Immature natural killer cell (primary cell): ENCODE measurements around the gene LINGO1. TPM values are rescaled to one million over a fixed set of nuclear protein-coding genes. Genes with fewer than 3 reads are reported as not detected.

Experiments
- DNase-seq, 3 donors: peaks; one replicate each; pipeline ENCODE4 v3.0.0; 2022; ENCODE audit warnings: mixed read lengths in 1 of 3
- H3K27ac Mint-ChIP-seq, 6 donors: one replicate each; pipeline ENCODE4 v1.8.0; 2020; ENCODE audit warnings: mixed read lengths in 6 of 6, mild to moderate bottlenecking in 5 of 6, inconsistent platforms in 4 of 6, moderate library complexity in 3 of 6
- H3K27me3 Mint-ChIP-seq, 3 donors: one replicate each; pipeline ENCODE4 v1.8.0; 2020 to 2021; ENCODE audit warnings: low read depth in 3 of 3, mild to moderate bottlenecking in 3 of 3, mixed read lengths in 3 of 3, moderate library complexity in 3 of 3, inconsistent platforms in 1 of 3
- H3K36me3 Mint-ChIP-seq, 3 donors: one replicate each; pipeline ENCODE4 v1.8.0; 2020; ENCODE audit warnings: mixed read lengths in 3 of 3, inconsistent platforms in 2 of 3, mild to moderate bottlenecking in 2 of 3
- H3K4me1 Mint-ChIP-seq, 2 donors: one replicate each; pipeline ENCODE4 v1.8.0; 2020; ENCODE audit warnings: inconsistent platforms in 2 of 2, mild to moderate bottlenecking in 2 of 2, mixed read lengths in 2 of 2, moderate library complexity in 1 of 2
- H3K4me3 Mint-ChIP-seq, 5 donors: one replicate each; pipeline ENCODE4 v1.8.0; 2020; ENCODE audit warnings: mild to moderate bottlenecking in 5 of 5, mixed read lengths in 5 of 5, inconsistent platforms in 3 of 5, moderate library complexity in 3 of 5
- H3K9me3 Mint-ChIP-seq, 6 donors: one replicate each; pipeline ENCODE4 v1.8.0; 2020; ENCODE audit warnings: mild to moderate bottlenecking in 6 of 6, mixed read lengths in 6 of 6, inconsistent platforms in 4 of 6, moderate library complexity in 3 of 6
- polyA plus RNA-seq, 3 donors: library from polyadenylated mRNA; unstranded; fragments of 300-500 nt; fragmentation: Illumina TruSeq; gene quantifications; one replicate each; pipeline ENCODE4 v1.2.3, GENCODE V29; 2021

LINGO1 gene
- polyA plus RNA-seq, 3 donors from 2014 or later: not detected

- H3K27me3 Mint-ChIP-seq: peaks cover 0 to 4% (median 2%) of the 10 kb centered on the region in 3 donors
- no peak for DNase-seq
- no peaks in the 10 kb centered on the region for H3K4me1 Mint-ChIP-seq
- no peaks in the 10 kb centered on the region for H3K9me3 Mint-ChIP-seq
- no peak overlapping the region for H3K27ac Mint-ChIP-seq
- H3K36me3 Mint-ChIP-seq: no peaks in the 10 kb centered on the region
- H3K4me3 Mint-ChIP-seq: no peak overlapping the region
Observed at GRCh38 chr15:77622934-77623754, 9.6 kb downstream of the LINGO1 start.

DNA sequence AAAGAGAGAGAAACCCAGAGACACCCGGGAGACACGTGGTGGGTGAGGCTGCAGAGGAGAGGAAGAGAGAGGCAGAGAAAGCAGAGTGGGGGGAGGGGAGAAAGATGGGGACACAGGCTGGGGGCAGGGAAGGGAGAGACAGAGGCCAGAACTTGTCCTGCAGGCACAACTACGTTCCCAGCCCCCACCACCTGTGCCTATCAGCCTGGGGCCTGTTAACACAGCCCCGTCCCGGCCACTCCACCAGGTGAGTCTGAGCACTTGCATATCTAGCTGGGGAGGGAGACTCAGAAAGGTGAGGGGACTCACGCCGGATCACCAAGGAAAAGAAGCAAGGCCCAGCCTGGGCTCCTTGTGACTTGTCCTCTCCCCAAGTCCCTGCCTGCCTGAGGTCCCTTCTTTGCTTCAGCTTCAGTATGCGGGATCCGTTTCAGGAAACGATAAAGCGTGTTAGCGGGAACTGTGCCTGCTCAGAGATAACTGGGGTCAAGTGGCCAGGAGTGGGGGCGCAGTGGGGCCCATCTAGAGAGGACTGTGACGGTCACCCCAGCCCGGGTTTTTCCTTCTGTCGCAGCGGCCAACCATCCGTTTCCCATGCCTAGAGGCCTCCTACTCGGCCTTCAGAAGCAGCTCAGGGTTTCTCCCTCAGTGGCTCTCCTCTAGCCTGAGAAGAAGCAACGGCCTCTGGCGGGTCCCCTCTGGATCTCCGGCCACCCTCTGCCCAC lies 10.3 kb downstream of the LINGO1 start:
- Mint-ChIP-seq H3K36me3 (no peaks in the 10 kb centered on the region), H3K4me1 (no peaks in the 10 kb centered on the region), H3K27ac (no peak overlapping the region), H3K9me3 (no peaks in the 10 kb centered on the region), H3K27me3 (peaks cover 0 to 4% (median 2%) of the 10 kb centered on the region in 3 donors), H3K4me3 (no peak overlapping the region)
- DNase-seq: no peak

- Mint-ChIP-seq H3K36me3 (no peaks in the 10 kb centered on the region), H3K27me3 (peaks cover 0 to 4% (median 2%) of the 10 kb centered on the region in 3 donors), H3K9me3 (no peaks in the 10 kb centered on the region), H3K4me1 (no peaks in the 10 kb centered on the region), H3K4me3 (no peak overlapping the region), H3K27ac (no peak overlapping the region)
- no peak for DNase-seq
Observed at GRCh38 chr15:77621847-77622208, 10.9 kb downstream of the LINGO1 start.

- H3K27ac Mint-ChIP-seq: no peak overlapping the region
- no peak for DNase-seq
- H3K36me3 Mint-ChIP-seq: no peaks in the 10 kb centered on the region
- H3K9me3 Mint-ChIP-seq: no peaks in the 10 kb centered on the region
- peaks cover 0 to 3% (median 2%) of the 10 kb centered on the region in 3 donors for H3K27me3 Mint-ChIP-seq
- no peak overlapping the region for H3K4me3 Mint-ChIP-seq
- H3K4me1 Mint-ChIP-seq: no peaks in the 10 kb centered on the region
Observed at GRCh38 chr15:77620960-77621647, 11.6 kb downstream of the LINGO1 start.

DNA sequence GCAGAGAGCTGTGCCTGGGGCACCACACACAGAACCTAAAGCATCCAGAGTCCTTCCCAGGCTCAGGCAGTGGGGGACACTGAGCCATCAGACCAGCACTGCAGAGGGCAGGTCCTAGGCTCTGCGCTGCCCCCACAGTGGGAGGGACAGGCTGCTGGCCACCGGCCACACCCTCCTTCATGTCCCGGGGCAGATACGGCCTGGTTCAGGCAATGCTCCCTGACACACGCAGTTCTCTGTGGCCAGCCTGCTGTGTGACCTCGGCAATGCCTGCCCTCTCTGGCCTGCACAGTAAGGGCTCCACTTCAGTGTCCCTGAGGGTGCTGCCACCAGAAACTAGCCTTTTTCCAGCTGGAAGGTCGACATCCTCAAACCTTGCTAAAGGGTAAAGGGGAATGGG lies 12.4 kb downstream of the LINGO1 start:
- Mint-ChIP-seq H3K27me3 (peaks cover 0 to 3% (median 2%) of the 10 kb centered on the region in 3 donors), H3K27ac (no peak overlapping the region), H3K4me3 (no peak overlapping the region), H3K36me3 (no peaks in the 10 kb centered on the region), H3K9me3 (no peaks in the 10 kb centered on the region), H3K4me1 (no peaks in the 10 kb centered on the region)
- DNase-seq: no peak

- no peak overlapping the region for H3K27ac Mint-ChIP-seq
- no peak overlapping the region for H3K4me3 Mint-ChIP-seq
- no peak for DNase-seq
- no peaks in the 10 kb centered on the region for H3K9me3 Mint-ChIP-seq
- peaks cover 0 to 3% (median 2%) of the 10 kb centered on the region in 3 donors for H3K27me3 Mint-ChIP-seq
- no peaks in the 10 kb centered on the region for H3K36me3 Mint-ChIP-seq
- H3K4me1 Mint-ChIP-seq: no peaks in the 10 kb centered on the region
Observed at GRCh38 chr15:77619883-77620282, 12.8 kb downstream of the LINGO1 start.

DNA sequence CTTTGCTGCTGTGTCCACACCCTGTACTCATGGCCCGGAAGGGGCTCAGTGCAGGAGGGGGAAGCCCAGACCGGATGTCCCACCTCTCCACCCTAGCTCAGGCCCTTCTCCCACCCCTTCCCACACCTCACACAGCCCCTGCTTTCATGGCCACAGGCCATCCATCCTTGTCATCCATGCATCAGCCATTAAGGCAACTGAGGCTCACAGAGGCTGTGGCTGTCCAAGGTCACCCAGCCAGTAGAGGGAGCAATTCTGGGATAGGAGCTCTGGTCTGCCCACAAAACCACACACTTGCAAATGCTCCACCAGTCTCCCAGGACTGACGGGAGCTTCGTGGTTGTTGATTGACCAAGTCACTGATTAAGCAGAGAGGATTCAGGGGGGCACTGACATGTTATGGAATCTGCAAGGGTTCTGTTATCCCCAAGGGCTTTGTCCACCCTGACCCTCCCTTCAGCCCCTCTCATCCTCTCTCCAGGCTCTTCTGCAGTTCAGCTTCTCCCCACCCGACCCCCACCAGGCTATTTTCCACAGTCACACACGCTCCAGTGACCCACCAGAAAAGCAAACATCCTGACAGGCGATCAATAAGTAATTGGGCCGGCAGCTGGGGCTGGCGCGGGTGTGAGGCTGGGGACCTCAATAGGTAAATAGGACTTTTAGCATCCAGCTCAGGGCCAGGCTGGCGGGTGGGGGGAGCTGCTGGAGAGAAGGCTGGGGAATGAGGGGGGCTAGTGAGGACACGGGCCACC lies 15.1 kb downstream of the LINGO1 start:
- no peaks in the 10 kb centered on the region for H3K9me3 Mint-ChIP-seq
- H3K27me3 Mint-ChIP-seq: peaks cover 0 to 2% (median 2%) of the 10 kb centered on the region in 3 donors
- no peaks in the 10 kb centered on the region for H3K36me3 Mint-ChIP-seq
- DNase-seq: no peak
- H3K4me3 Mint-ChIP-seq: no peak overlapping the region
- no peak overlapping the region for H3K27ac Mint-ChIP-seq
- H3K4me1 Mint-ChIP-seq: no peaks in the 10 kb centered on the region

DNA sequence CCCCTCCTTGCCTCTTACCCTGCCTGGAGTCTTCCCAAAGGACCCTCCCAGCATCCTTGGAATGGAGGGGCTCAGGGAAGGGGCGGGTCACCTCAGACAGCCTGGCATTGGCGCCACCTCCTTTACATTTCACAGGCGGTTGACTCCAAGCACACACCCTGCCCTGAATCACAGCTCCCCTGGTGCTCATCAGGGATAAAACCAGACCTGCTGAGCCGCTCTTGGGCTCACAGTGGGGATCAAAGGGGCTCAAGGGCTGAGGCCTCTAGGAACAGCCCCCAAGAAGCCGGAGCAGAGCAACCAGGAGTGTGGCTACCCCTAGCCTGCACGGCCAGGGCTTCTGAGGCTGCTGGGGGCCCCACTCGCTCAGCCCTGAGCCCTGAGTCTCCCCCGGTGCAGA lies 16.6 kb downstream of the LINGO1 start:
- peaks cover 0 to 2% (median 2%) of the 10 kb centered on the region in 3 donors for H3K27me3 Mint-ChIP-seq
- H3K36me3 Mint-ChIP-seq: no peaks in the 10 kb centered on the region
- H3K4me3 Mint-ChIP-seq: no peak overlapping the region
- H3K27ac Mint-ChIP-seq: no peak overlapping the region
- no peaks in the 10 kb centered on the region for H3K4me1 Mint-ChIP-seq
- DNase-seq: no peak
- no peaks in the 10 kb centered on the region for H3K9me3 Mint-ChIP-seq

- no peaks in the 10 kb centered on the region for H3K4me1 Mint-ChIP-seq
- H3K9me3 Mint-ChIP-seq: no peaks in the 10 kb centered on the region
- H3K4me3 Mint-ChIP-seq: no peak overlapping the region
- no peak overlapping the region for H3K27ac Mint-ChIP-seq
- no peak for DNase-seq
- H3K36me3 Mint-ChIP-seq: no peaks in the 10 kb centered on the region
- H3K27me3 Mint-ChIP-seq: peaks cover 0 to 2% (median 2%) of the 10 kb centered on the region in 3 donors
Observed at GRCh38 chr15:77615472-77615871, 17.2 kb downstream of the LINGO1 start.

DNA sequence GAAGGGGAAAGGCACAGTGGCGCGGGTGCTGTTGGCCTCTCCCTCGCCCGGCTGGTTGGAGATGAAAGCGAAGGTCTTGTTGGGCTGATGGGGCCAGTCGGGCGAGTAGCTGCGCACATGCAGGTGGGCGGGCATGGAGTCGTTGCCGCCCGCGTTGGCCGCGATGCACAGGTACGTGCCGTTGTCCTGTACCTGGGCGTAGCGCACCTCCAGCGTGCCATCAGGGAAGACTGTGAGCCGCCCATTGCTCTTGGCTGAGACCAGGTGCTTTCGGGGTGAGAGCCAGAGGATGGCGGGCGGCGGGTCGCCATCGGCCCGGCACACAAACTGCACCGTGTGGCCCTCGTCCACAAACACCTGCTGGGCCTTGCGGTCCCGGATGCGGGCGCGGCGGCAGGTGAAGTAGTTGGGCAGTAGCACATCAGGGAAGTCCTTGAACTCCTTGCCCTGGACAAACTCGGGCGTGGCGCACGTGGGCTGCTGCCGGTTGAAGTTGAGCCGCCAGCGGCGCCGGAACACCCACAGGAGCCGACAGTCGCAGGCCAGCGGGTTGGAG lies 18.4 kb downstream of the LINGO1 start:
- peaks cover under 1 to 2% (median 2%) of the 10 kb centered on the region in 3 donors for H3K27me3 Mint-ChIP-seq
- H3K27ac Mint-ChIP-seq: no peak overlapping the region
- DNase-seq: no peak
- H3K4me3 Mint-ChIP-seq: no peak overlapping the region
- H3K4me1 Mint-ChIP-seq: no peaks in the 10 kb centered on the region
- H3K36me3 Mint-ChIP-seq: no peaks in the 10 kb centered on the region
- no peaks in the 10 kb centered on the region for H3K9me3 Mint-ChIP-seq

DNA sequence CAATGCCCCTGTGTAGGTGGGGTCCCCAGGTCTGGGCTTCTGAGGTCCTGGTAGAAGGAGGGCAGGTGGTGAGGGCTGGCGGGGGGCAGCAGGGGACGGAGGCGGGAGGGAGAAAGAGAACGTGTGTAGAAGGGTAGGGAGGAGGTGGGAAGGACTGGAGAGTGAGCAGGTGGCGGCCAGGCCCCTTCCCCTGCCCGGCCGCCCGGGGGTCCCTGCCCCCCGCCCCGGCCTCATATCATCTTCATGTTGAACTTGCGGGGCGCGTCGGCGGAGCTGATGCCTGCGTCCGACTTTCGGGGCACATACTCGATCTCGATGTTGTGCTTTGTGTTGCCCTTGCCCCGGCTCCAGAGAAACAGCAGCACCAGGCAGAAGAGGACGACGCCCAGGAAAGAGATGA lies 18.9 kb downstream of the LINGO1 start:
- H3K9me3 Mint-ChIP-seq: no peaks in the 10 kb centered on the region
- DNase-seq: no peak
- no peak overlapping the region for H3K27ac Mint-ChIP-seq
- no peaks in the 10 kb centered on the region for H3K36me3 Mint-ChIP-seq
- H3K4me3 Mint-ChIP-seq: no peak overlapping the region
- no peaks in the 10 kb centered on the region for H3K4me1 Mint-ChIP-seq
- H3K27me3 Mint-ChIP-seq: peaks cover 1 to 2% (median 1%) of the 10 kb centered on the region in 3 donors

GRCh38 chr15:77612958-77613601 lies 19.6 kb downstream of the LINGO1 start:
- DNase-seq: no peak
- Mint-ChIP-seq H3K27ac (no peak overlapping the region), H3K4me1 (no peaks in the 10 kb centered on the region), H3K36me3 (no peaks in the 10 kb centered on the region), H3K27me3 (peaks cover 0 to 2% (median 1%) of the 10 kb centered on the region in 3 donors), H3K9me3 (no peaks in the 10 kb centered on the region), H3K4me3 (no peak overlapping the region)

GRCh38 chr15:77611767-77612166 lies 20.9 kb downstream of the LINGO1 start:
- H3K36me3 Mint-ChIP-seq: no peaks in the 10 kb centered on the region
- no peak overlapping the region for H3K4me3 Mint-ChIP-seq
- no peaks in the 10 kb centered on the region for H3K4me1 Mint-ChIP-seq
- DNase-seq: no peak
- no peaks in the 10 kb centered on the region for H3K9me3 Mint-ChIP-seq
- H3K27ac Mint-ChIP-seq: no peak overlapping the region
- peaks cover 0 to 2% (median 1%) of the 10 kb centered on the region in 3 donors for H3K27me3 Mint-ChIP-seq
